PC-9 (cell line): ENCODE data around the gene AMIGO1.

Experiments
- EZH2 ChIP-seq: fragments of 200-600 bp; sonication (generic); IDR thresholded peaks from 2 replicates; pipeline ENCODE4 v1.8.0; 2017; ENCODE audit warnings: antibody characterized with exemption, low read depth
- TF ChIP-seq, protein P1 (sequence below): fragments of 200-600 bp; sonication (generic); conservative IDR thresholded peaks from 2 replicates; pipeline ENCODE4 v1.6.1; 2017; ENCODE audit warnings: mixed run types, antibody characterized with exemption, mild to moderate bottlenecking, moderate library complexity

DNA sequence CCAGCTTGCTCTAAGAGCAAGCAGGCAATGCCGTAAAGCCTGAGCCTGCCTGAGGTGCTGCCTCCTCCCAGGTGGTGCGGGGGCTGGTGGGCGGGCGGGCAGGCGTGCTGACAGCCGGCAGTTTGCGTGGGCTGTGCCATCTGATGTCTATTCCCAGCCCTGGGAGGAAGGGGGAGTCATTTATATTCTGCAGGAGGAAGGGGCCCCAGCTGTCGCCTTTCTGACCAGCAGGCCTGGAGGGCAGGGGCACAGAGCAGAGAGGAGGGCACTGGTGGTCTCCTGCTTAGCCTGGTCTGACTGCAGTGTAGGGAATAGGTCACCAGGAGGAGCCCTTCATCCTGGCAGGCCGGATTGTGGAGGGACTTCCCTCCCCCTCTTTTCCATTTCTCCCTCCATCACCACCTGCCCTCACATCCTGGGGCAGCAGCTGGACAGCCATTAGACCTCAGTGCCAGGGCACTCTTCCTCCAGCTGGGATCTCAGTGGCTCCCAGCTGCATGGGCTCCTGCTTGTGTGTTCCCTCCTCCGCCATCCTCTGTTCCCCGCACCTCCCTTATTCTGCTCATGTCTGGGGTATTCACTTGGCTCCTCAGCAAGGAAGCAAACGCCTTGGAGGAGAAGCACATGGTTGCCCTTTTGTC lies 11.2 kb downstream of the AMIGO1 start:
- TF ChIP-seq, protein P1, sequence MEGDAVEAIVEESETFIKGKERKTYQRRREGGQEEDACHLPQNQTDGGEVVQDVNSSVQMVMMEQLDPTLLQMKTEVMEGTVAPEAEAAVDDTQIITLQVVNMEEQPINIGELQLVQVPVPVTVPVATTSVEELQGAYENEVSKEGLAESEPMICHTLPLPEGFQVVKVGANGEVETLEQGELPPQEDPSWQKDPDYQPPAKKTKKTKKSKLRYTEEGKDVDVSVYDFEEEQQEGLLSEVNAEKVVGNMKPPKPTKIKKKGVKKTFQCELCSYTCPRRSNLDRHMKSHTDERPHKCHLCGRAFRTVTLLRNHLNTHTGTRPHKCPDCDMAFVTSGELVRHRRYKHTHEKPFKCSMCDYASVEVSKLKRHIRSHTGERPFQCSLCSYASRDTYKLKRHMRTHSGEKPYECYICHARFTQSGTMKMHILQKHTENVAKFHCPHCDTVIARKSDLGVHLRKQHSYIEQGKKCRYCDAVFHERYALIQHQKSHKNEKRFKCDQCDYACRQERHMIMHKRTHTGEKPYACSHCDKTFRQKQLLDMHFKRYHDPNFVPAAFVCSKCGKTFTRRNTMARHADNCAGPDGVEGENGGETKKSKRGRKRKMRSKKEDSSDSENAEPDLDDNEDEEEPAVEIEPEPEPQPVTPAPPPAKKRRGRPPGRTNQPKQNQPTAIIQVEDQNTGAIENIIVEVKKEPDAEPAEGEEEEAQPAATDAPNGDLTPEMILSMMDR = peak; percentile 58
- no peak for TF ChIP-seq EZH2
